ENCODE measurements around the gene FBXL7.
"Not testable (repeated sequence)": the region's sequence is repeated elsewhere in the genome, so short reads cannot be mapped to it uniquely, and the experiment has no call there.

Gene FBXL7

DNA sequence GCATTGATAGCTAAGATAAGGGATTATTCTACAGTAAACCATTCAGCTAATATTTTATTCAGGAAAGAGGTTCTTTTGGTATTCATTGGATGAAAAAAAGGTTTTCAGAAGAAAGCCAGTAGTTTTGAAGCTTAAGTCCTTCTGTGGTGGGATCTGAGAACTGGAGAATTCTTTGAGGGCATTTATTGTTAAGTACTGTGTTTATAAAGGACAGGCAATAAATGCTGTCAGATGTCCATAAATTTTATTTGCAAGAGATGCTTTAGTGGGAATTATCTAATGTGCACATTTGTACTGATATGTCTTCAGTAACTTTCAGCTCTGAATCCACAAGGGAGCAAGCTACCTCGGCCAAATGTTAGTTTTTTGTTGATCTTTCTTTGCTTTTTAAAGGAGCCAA, 358.3 kb downstream of the FBXL7 start:
- peaks cover 10% of the 10 kb centered on the region for H3K9me3 ChIP-seq (ENCODE audit: insufficient read depth, low read length, severe bottlenecking)
- ATAC-seq (ENCODE audit: insufficient read depth, low read depth) (no peak), DNase-seq (no peak)

GRCh38 chr5:15864536-15865215, 364.7 kb downstream of the FBXL7 start:
- H3K36me3 ChIP-seq (ENCODE audit: insufficient read depth, low read length): no peaks in the 10 kb centered on the region
- no peak overlapping the region for H3K27ac ChIP-seq (ENCODE audit: low read length)
- ATAC-seq (ENCODE audit: insufficient read depth, low read depth) (no peak), DNase-seq (no peak)
- H3K4me1 ChIP-seq (ENCODE audit: insufficient read depth, low read length): no peaks in the 10 kb centered on the region
- TF ChIP-seq CTCF (IDR thresholded peaks at IDR 0.05; ENCODE audit: borderline replicate concordance, extremely low read depth, low read length, poor library complexity, severe bottlenecking): no peak
- TF ChIP-seq EZH2 (IDR thresholded peaks at IDR 0.05; ENCODE audit: borderline replicate concordance, low read depth, low read length, severe bottlenecking): no peak
- no peaks in the 10 kb centered on the region for H3K27me3 ChIP-seq (ENCODE audit: insufficient read depth, low read length, poor library complexity)
- H3K9ac ChIP-seq (ENCODE audit: low read depth, low read length): no peak overlapping the region
- no peaks in the 10 kb centered on the region for H3K79me2 ChIP-seq (ENCODE audit: insufficient read depth, low read length)
- no peak overlapping the region for H2AFZ ChIP-seq (ENCODE audit: low read depth, low read length)
- no peaks in the 10 kb centered on the region; the same call in 1 of the 2 replicates for H4K20me1 ChIP-seq (ENCODE audit: insufficient read depth, low read length)
- H3K4me3 ChIP-seq (ENCODE audit: low read depth in 1 of 2, low read length in 2 of 2): no peak overlapping the region
- no peaks in the 10 kb centered on the region for H3K9me3 ChIP-seq (ENCODE audit: insufficient read depth, low read length, severe bottlenecking)
- H3K4me2 ChIP-seq (ENCODE audit: insufficient read depth, low read length): no peak overlapping the region

More for the DNA sequence above, 358.3 kb downstream of the FBXL7 start:
- H3K36me3 ChIP-seq (ENCODE audit: insufficient read depth, low read length): no peaks in the 10 kb centered on the region
- TF ChIP-seq CTCF (IDR thresholded peaks at IDR 0.05; ENCODE audit: borderline replicate concordance, extremely low read depth, low read length, poor library complexity, severe bottlenecking) (no peak), EZH2 (IDR thresholded peaks at IDR 0.05; ENCODE audit: borderline replicate concordance, low read depth, low read length, severe bottlenecking) (no peak)
- no peaks in the 10 kb centered on the region for H3K27me3 ChIP-seq (ENCODE audit: insufficient read depth, low read length, poor library complexity)
- no peaks in the 10 kb centered on the region for H4K20me1 ChIP-seq (ENCODE audit: insufficient read depth, low read length)
- no peak overlapping the region for H3K9ac ChIP-seq (ENCODE audit: low read depth, low read length)
- no peaks in the 10 kb centered on the region for H3K79me2 ChIP-seq (ENCODE audit: insufficient read depth, low read length)
- H3K4me3 ChIP-seq (ENCODE audit: low read depth in 1 of 2, low read length in 2 of 2): no peak overlapping the region
- H3K4me2 ChIP-seq (ENCODE audit: insufficient read depth, low read length): no peak overlapping the region
- no peak overlapping the region for H2AFZ ChIP-seq (ENCODE audit: low read depth, low read length)
- no peak overlapping the region for H3K27ac ChIP-seq (ENCODE audit: low read length)
- no peaks in the 10 kb centered on the region for H3K4me1 ChIP-seq (ENCODE audit: insufficient read depth, low read length)

GRCh38 chr5:15872259-15872658, 372.3 kb downstream of the FBXL7 start:
- not testable (repeated sequence) for H3K4me1 ChIP-seq (ENCODE audit: insufficient read depth, low read length); H3K4me2 ChIP-seq (ENCODE audit: insufficient read depth, low read length); ATAC-seq (ENCODE audit: insufficient read depth, low read depth); H3K9ac ChIP-seq (ENCODE audit: low read depth, low read length); H4K20me1 ChIP-seq (ENCODE audit: insufficient read depth, low read length); H3K27me3 ChIP-seq (ENCODE audit: insufficient read depth, low read length, poor library complexity); H3K79me2 ChIP-seq (ENCODE audit: insufficient read depth, low read length); DNase-seq; H3K36me3 ChIP-seq (ENCODE audit: insufficient read depth, low read length); H3K27ac ChIP-seq (ENCODE audit: low read length); H2AFZ ChIP-seq (ENCODE audit: low read depth, low read length); H3K4me3 ChIP-seq (ENCODE audit: low read depth in 1 of 2, low read length in 2 of 2)
- H3K9me3 ChIP-seq (ENCODE audit: insufficient read depth, low read length, severe bottlenecking): peaks cover 11% of the 10 kb centered on the region

DNA sequence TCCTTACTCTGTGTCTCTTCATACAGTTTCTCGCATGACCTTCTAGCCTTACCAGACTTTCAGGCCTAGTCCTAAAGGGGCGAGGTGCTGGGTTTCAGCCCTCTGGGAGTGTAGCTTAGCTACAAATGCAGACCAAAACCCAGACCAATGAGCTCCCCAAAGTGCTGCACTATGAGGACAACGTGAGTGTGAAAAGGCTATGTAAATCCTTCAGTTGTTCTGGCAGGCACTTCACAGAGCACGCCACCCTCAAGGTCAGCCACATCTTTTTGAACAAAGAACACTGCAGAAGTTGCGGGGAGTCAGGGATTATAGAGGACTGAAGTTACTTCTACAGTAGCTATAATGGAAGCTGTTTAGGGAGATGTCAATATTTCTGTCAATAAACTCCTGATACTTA, 377.9 kb downstream of the FBXL7 start:
- Histone ChIP-seq H3K27me3 (ENCODE audit: insufficient read depth, low read length, poor library complexity) (no peaks in the 10 kb centered on the region), H3K27ac (ENCODE audit: low read length) (no peak overlapping the region), H3K36me3 (ENCODE audit: insufficient read depth, low read length) (no peaks in the 10 kb centered on the region), H3K9ac (ENCODE audit: low read depth, low read length) (no peak overlapping the region), H2AFZ (ENCODE audit: low read depth, low read length) (no peak overlapping the region), H3K4me2 (ENCODE audit: insufficient read depth, low read length) (no peak overlapping the region), H3K79me2 (ENCODE audit: insufficient read depth, low read length) (no peaks in the 10 kb centered on the region), H3K4me1 (ENCODE audit: insufficient read depth, low read length) (no peaks in the 10 kb centered on the region), H3K9me3 (ENCODE audit: insufficient read depth, low read length, severe bottlenecking) (no peaks in the 10 kb centered on the region), H3K4me3 (ENCODE audit: low read depth in 1 of 2, low read length in 2 of 2) (no peak overlapping the region), H4K20me1 (ENCODE audit: insufficient read depth, low read length) (no peaks in the 10 kb centered on the region)
- ATAC-seq (ENCODE audit: insufficient read depth, low read depth): no peak
- no peak for TF ChIP-seq EZH2 (IDR thresholded peaks at IDR 0.05; ENCODE audit: borderline replicate concordance, low read depth, low read length, severe bottlenecking)
- TF ChIP-seq CTCF (IDR thresholded peaks at IDR 0.05; ENCODE audit: borderline replicate concordance, extremely low read depth, low read length, poor library complexity, severe bottlenecking): no peak
- DNase-seq: no peak

Measured in DND-41 (cell line).